ENCODE data around the gene TST. TPM values are rescaled to one million over a fixed set of nuclear protein-coding genes. Genes with fewer than 3 reads are reported as not detected.

TST gene
- total and polyA plus RNA-seq, 10 of the 15 experiments (the other 5 are each of a cell fraction or from before 2014, with no cell fraction given): 2.4 to 24.6 (median 10.4) TPM

DNA sequence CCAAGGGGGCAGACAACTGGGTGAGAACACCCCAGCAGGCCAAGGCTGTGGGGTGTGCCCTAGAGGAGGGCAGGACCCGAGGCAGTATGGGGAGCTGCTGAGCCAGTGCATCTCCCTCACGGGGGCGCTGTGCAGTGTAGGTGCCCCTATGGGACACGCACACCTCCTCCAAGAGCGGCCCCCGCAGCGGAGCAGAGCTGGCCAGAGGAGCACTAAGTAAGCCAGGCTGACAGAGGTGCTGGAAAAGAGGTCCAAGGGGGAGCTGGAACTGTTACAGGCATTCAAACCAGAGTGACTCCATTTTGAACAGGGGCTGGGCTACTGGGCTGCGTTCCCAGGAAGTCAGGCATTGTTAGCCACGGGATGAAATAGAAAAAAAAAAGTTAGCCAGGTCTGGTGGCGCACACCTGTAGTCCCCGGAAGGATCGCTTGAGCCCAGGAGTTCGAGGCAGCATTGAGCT lies 41.8 kb downstream of the TST start:
- no peaks in the 10 kb centered on the region for H4K20me1 ChIP-seq (ENCODE audit: control insufficient read depth, insufficient read depth)
- SMC1A ChIA-PET (ENCODE audit: uncharacterized antibody, unreplicated experiment): interaction anchor here (0.7 to 4.4 kb wide), 27 partner anchors 9 to 238 kb away, joined by 3 to 32 read pairs (median 5); partner anchors contain the start of gene NCF4
- H3K79me2 ChIP-seq (ENCODE audit: control insufficient read depth, insufficient read depth, low read length): no peaks in the 10 kb centered on the region
- peak overlapping the region; percentile 95 for H3K4me2 ChIP-seq (ENCODE audit: control insufficient read depth, insufficient read depth)
- intact Hi-C loops (cut with micrococcal nuclease; ENCODE audit: unreplicated experiment) (loop anchor here (5.0 to 10.0 kb wide), 2 partner anchors 35 to 433 kb away; no protein-coding TSS in a partner anchor), in situ Hi-C loops (cut with MboI) (no loop called here)
- CTCF ChIA-PET: interaction anchor here (0.5 to 18.9 kb wide), 58 partner anchors 10 to 615 kb away, joined by 3 to 310 read pairs (median 4); partner anchors contain the start of genes IFT27 and NCF4
- no peaks in the 10 kb centered on the region for H3K9me3 ChIP-seq (replicated peaks; ENCODE audit: control insufficient read depth, insufficient read depth, low read length)
- WGBS (ENCODE audit: insufficient coverage, insufficient replicate concordance, low lambda C conversion rate, missing lambda C conversion rate): 3% methylated on average over 13 of the region's 13 CpGs
- no peaks in the 10 kb centered on the region for H3K36me3 ChIP-seq (ENCODE audit: control insufficient read depth in 2 of 2, insufficient read depth in 2 of 2, low read length in 1 of 2)
- RAD21 ChIA-PET (ENCODE audit: unreplicated experiment): interaction anchor here (0.7 to 5.3 kb wide), 27 partner anchors 11 to 615 kb away, joined by 3 to 94 read pairs (median 4); partner anchors contain the start of genes CSF2RB, IFT27, KCTD17 and NCF4
- no peaks in the 10 kb centered on the region; the same call in 1 of the 2 replicates for H3K4me1 ChIP-seq (ENCODE audit: control insufficient read depth, insufficient read depth, low read length)
- H3K4me3 ChIP-seq: peak overlapping the region; percentile 47; the same call in 1 of the 2 replicates
- H3K27ac ChIP-seq (ENCODE audit: control insufficient read depth, insufficient read depth): peak overlapping the region; percentile 13; the same call in 1 of the 2 replicates
- TSS peak; percentile 100 for BruUV-seq (replicated peaks)
- H2AFZ ChIP-seq (ENCODE audit: control insufficient read depth, low read depth, low read length): peak overlapping the region; percentile 87
- FAIRE-seq (peak; percentile 56), DNase-seq (ENCODE audit: low read depth, low spot score) (peak; percentile 28), ATAC-seq (peak; percentile 98)
- POLR2A ChIA-PET: interaction anchor here (0.5 to 3.4 kb wide), 5 partner anchors 37 to 349 kb away, joined by 3 to 16 read pairs (median 4); partner anchors contain the start of gene NCF4
- H3K27me3 ChIP-seq (replicated peaks in 1 of 2; ENCODE audit: control insufficient read depth in 2 of 2, insufficient read depth in 2 of 2, low read length in 1 of 2): no peaks in the 10 kb centered on the region; a peak in 1 of 4 replicates
- peak overlapping the region; percentile 53; the same call in 1 of the 2 replicates for H3K9ac ChIP-seq (ENCODE audit: control insufficient read depth, insufficient read depth, low read length)
- TF ChIP-seq ZNF24 (IDR thresholded peaks at IDR 0.05) (0 out of 2 replicates have a peak, but pooled peaks have one; percentile 14), RAD21 (IDR thresholded peaks at IDR 0.05; ENCODE audit: insufficient read depth, low read depth, low read length) (0 out of 2 replicates have a peak, but pooled peaks have one; percentile 12), IKZF1 (conservative IDR thresholded peaks at IDR 0.05) (peak; percentile 34; the same call in 1 of the 2 replicates), SIN3A (IDR thresholded peaks at IDR 0.05; ENCODE audit: low read depth, low read length) (0 out of 2 replicates have a peak, but pooled peaks have one; percentile 22), NBN (IDR thresholded peaks at IDR 0.05) (0 out of 2 replicates have a peak, but pooled peaks have one; percentile 30), SMARCA5 (IDR thresholded peaks at IDR 0.05) (peak; percentile 85), WRNIP1 (IDR thresholded peaks at IDR 0.05; ENCODE audit: borderline replicate concordance, low read depth, low read length) (no peak)
- TF ChIP-seq, protein P1, sequence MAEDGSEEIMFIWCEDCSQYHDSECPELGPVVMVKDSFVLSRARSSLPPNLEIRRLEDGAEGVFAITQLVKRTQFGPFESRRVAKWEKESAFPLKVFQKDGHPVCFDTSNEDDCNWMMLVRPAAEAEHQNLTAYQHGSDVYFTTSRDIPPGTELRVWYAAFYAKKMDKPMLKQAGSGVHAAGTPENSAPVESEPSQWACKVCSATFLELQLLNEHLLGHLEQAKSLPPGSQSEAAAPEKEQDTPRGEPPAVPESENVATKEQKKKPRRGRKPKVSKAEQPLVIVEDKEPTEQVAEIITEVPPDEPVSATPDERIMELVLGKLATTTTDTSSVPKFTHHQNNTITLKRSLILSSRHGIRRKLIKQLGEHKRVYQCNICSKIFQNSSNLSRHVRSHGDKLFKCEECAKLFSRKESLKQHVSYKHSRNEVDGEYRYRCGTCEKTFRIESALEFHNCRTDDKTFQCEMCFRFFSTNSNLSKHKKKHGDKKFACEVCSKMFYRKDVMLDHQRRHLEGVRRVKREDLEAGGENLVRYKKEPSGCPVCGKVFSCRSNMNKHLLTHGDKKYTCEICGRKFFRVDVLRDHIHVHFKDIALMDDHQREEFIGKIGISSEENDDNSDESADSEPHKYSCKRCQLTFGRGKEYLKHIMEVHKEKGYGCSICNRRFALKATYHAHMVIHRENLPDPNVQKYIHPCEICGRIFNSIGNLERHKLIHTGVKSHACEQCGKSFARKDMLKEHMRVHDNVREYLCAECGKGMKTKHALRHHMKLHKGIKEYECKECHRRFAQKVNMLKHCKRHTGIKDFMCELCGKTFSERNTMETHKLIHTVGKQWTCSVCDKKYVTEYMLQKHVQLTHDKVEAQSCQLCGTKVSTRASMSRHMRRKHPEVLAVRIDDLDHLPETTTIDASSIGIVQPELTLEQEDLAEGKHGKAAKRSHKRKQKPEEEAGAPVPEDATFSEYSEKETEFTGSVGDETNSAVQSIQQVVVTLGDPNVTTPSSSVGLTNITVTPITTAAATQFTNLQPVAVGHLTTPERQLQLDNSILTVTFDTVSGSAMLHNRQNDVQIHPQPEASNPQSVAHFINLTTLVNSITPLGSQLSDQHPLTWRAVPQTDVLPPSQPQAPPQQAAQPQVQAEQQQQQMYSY (CRISPR knock-in tag; IDR thresholded peaks at IDR 0.05): peak; percentile 77; the same call in 1 of the 2 replicates
- TF ChIP-seq, protein P2, sequence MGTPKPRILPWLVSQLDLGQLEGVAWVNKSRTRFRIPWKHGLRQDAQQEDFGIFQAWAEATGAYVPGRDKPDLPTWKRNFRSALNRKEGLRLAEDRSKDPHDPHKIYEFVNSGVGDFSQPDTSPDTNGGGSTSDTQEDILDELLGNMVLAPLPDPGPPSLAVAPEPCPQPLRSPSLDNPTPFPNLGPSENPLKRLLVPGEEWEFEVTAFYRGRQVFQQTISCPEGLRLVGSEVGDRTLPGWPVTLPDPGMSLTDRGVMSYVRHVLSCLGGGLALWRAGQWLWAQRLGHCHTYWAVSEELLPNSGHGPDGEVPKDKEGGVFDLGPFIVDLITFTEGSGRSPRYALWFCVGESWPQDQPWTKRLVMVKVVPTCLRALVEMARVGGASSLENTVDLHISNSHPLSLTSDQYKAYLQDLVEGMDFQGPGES (IDR thresholded peaks at IDR 0.05): no peak
- TF ChIP-seq, protein P3, sequence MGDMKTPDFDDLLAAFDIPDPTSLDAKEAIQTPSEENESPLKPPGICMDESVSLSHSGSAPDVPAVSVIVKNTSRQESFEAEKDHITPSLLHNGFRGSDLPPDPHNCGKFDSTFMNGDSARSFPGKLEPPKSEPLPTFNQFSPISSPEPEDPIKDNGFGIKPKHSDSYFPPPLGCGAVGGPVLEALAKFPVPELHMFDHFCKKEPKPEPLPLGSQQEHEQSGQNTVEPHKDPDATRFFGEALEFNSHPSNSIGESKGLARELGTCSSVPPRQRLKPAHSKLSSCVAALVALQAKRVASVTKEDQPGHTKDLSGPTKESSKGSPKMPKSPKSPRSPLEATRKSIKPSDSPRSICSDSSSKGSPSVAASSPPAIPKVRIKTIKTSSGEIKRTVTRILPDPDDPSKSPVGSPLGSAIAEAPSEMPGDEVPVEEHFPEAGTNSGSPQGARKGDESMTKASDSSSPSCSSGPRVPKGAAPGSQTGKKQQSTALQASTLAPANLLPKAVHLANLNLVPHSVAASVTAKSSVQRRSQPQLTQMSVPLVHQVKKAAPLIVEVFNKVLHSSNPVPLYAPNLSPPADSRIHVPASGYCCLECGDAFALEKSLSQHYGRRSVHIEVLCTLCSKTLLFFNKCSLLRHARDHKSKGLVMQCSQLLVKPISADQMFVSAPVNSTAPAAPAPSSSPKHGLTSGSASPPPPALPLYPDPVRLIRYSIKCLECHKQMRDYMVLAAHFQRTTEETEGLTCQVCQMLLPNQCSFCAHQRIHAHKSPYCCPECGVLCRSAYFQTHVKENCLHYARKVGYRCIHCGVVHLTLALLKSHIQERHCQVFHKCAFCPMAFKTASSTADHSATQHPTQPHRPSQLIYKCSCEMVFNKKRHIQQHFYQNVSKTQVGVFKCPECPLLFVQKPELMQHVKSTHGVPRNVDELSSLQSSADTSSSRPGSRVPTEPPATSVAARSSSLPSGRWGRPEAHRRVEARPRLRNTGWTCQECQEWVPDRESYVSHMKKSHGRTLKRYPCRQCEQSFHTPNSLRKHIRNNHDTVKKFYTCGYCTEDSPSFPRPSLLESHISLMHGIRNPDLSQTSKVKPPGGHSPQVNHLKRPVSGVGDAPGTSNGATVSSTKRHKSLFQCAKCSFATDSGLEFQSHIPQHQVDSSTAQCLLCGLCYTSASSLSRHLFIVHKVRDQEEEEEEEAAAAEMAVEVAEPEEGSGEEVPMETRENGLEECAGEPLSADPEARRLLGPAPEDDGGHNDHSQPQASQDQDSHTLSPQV (IDR thresholded peaks at IDR 0.05): peak; percentile 96
- TF ChIP-seq, protein P4, sequence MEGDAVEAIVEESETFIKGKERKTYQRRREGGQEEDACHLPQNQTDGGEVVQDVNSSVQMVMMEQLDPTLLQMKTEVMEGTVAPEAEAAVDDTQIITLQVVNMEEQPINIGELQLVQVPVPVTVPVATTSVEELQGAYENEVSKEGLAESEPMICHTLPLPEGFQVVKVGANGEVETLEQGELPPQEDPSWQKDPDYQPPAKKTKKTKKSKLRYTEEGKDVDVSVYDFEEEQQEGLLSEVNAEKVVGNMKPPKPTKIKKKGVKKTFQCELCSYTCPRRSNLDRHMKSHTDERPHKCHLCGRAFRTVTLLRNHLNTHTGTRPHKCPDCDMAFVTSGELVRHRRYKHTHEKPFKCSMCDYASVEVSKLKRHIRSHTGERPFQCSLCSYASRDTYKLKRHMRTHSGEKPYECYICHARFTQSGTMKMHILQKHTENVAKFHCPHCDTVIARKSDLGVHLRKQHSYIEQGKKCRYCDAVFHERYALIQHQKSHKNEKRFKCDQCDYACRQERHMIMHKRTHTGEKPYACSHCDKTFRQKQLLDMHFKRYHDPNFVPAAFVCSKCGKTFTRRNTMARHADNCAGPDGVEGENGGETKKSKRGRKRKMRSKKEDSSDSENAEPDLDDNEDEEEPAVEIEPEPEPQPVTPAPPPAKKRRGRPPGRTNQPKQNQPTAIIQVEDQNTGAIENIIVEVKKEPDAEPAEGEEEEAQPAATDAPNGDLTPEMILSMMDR (IDR thresholded peaks at IDR 0.05 in 2 of 3, conservative IDR thresholded peaks at IDR 0.05 in 1 of 3; ENCODE audit: control insufficient read depth in 2 of 3, extremely low read depth in 1 of 3, insufficient read depth in 1 of 3, low read depth in 3 of 3, low read length in 3 of 3): peak; percentile 65 to 78 (median 74)
